Measurements from ENCODE around the gene ST7L.

Gene ST7L

GRCh38 chr1:112527266-112528010 is 91.5 kb downstream of the ST7L start:
- TF ChIP-seq NFIC (IDR thresholded peaks at IDR 0.05) (no peak), TEAD4 (IDR thresholded peaks at IDR 0.05) (peak; percentile 38; the same call in 1 of the 2 replicates)

- TF ChIP-seq CEBPB (IDR thresholded peaks at IDR 0.05), result no peak
- TF ChIP-seq YY1 (IDR thresholded peaks at IDR 0.05; ENCODE audit: low read depth), result no peak
- TF ChIP-seq USF1 (IDR thresholded peaks at IDR 0.05), result no peak
- TF ChIP-seq RAD21 (IDR thresholded peaks at IDR 0.05; ENCODE audit: low read depth), result no peak
- TF ChIP-seq TEAD4 (IDR thresholded peaks at IDR 0.05), result no peak
Measured at GRCh38 chr1:112524986-112525385, 94.0 kb downstream of the ST7L start.

- TF ChIP-seq TCF12 (IDR thresholded peaks at IDR 0.05; ENCODE audit: low read depth) (peak; percentile 75), TAF1 (IDR thresholded peaks at IDR 0.05; ENCODE audit: low read depth) (no peak), EGR1 (IDR thresholded peaks at IDR 0.05) (no peak), MAX (IDR thresholded peaks at IDR 0.05) (no peak; the same call in 1 of the 2 replicates), CEBPB (IDR thresholded peaks at IDR 0.05) (no peak), CREB1 (IDR thresholded peaks at IDR 0.05; ENCODE audit: low read depth) (no peak), REST (IDR thresholded peaks at IDR 0.05; ENCODE audit: low read depth) (no peak), USF1 (IDR thresholded peaks at IDR 0.05) (no peak), ZBTB7A (IDR thresholded peaks at IDR 0.05; ENCODE audit: low read depth) (0 out of 2 replicates have a peak, but pooled peaks have one; percentile 44), TEAD4 (IDR thresholded peaks at IDR 0.05) (peak; percentile 88), YY1 (IDR thresholded peaks at IDR 0.05; ENCODE audit: low read depth) (no peak), NFIC (IDR thresholded peaks at IDR 0.05) (peak; percentile 54; the same call in 1 of the 2 replicates), RAD21 (IDR thresholded peaks at IDR 0.05; ENCODE audit: low read depth) (peak; percentile 48), EP300 (IDR thresholded peaks at IDR 0.05; ENCODE audit: borderline replicate concordance) (peak; percentile 65; the same call in 1 of the 2 replicates), FOXM1 (IDR thresholded peaks at IDR 0.05; ENCODE audit: borderline replicate concordance, low read depth) (peak; percentile 24; the same call in 1 of the 2 replicates)
Measured at GRCh38 chr1:112524251-112524650, 94.7 kb downstream of the ST7L start.

GRCh38 chr1:112522621-112523020 is 96.3 kb downstream of the ST7L start:
- TF ChIP-seq NFIC (IDR thresholded peaks at IDR 0.05) (no peak), RAD21 (IDR thresholded peaks at IDR 0.05; ENCODE audit: low read depth) (no peak), TAF1 (IDR thresholded peaks at IDR 0.05; ENCODE audit: low read depth) (no peak), TCF12 (IDR thresholded peaks at IDR 0.05; ENCODE audit: low read depth) (no peak), FOXM1 (IDR thresholded peaks at IDR 0.05; ENCODE audit: borderline replicate concordance, low read depth) (no peak), CEBPB (IDR thresholded peaks at IDR 0.05) (no peak), CREB1 (IDR thresholded peaks at IDR 0.05; ENCODE audit: low read depth) (no peak), YY1 (IDR thresholded peaks at IDR 0.05; ENCODE audit: low read depth) (no peak), EP300 (IDR thresholded peaks at IDR 0.05; ENCODE audit: borderline replicate concordance) (no peak)

GRCh38 chr1:112520166-112520565 is 98.8 kb downstream of the ST7L start:
- TF ChIP-seq CREB1 (IDR thresholded peaks at IDR 0.05; ENCODE audit: low read depth), result no peak
- no peak for TF ChIP-seq YY1 (IDR thresholded peaks at IDR 0.05; ENCODE audit: low read depth)
- no peak for TF ChIP-seq EGR1 (IDR thresholded peaks at IDR 0.05)
- TF ChIP-seq TEAD4 (IDR thresholded peaks at IDR 0.05), result no peak
- TF ChIP-seq ZBTB7A (IDR thresholded peaks at IDR 0.05; ENCODE audit: low read depth), result no peak
- no peak for TF ChIP-seq MAX (IDR thresholded peaks at IDR 0.05)
- no peak for TF ChIP-seq RAD21 (IDR thresholded peaks at IDR 0.05; ENCODE audit: low read depth)
- TF ChIP-seq NFIC (IDR thresholded peaks at IDR 0.05), result no peak
- TF ChIP-seq FOXM1 (IDR thresholded peaks at IDR 0.05; ENCODE audit: borderline replicate concordance, low read depth), result no peak
- no peak for TF ChIP-seq CEBPB (IDR thresholded peaks at IDR 0.05)

GRCh38 chr1:112518186-112518585 is 100.8 kb downstream of the ST7L start:
- no peak for TF ChIP-seq NFIC (IDR thresholded peaks at IDR 0.05)
- TF ChIP-seq CEBPB (IDR thresholded peaks at IDR 0.05), result no peak
- no peak for TF ChIP-seq REST (IDR thresholded peaks at IDR 0.05; ENCODE audit: low read depth)
- no peak for TF ChIP-seq CREB1 (IDR thresholded peaks at IDR 0.05; ENCODE audit: low read depth)
- no peak for TF ChIP-seq USF1 (IDR thresholded peaks at IDR 0.05)
- no peak for TF ChIP-seq MAX (IDR thresholded peaks at IDR 0.05)
- no peak for TF ChIP-seq YY1 (IDR thresholded peaks at IDR 0.05; ENCODE audit: low read depth)
- no peak for TF ChIP-seq RAD21 (IDR thresholded peaks at IDR 0.05; ENCODE audit: low read depth)
- TF ChIP-seq EP300 (IDR thresholded peaks at IDR 0.05; ENCODE audit: borderline replicate concordance), result no peak
- TF ChIP-seq EGR1 (IDR thresholded peaks at IDR 0.05), result no peak
- no peak for TF ChIP-seq TEAD4 (IDR thresholded peaks at IDR 0.05)
- no peak for TF ChIP-seq TAF1 (IDR thresholded peaks at IDR 0.05; ENCODE audit: low read depth)
- TF ChIP-seq FOXM1 (IDR thresholded peaks at IDR 0.05; ENCODE audit: borderline replicate concordance, low read depth), result no peak
- no peak for TF ChIP-seq TCF12 (IDR thresholded peaks at IDR 0.05; ENCODE audit: low read depth)
- TF ChIP-seq ZBTB7A (IDR thresholded peaks at IDR 0.05; ENCODE audit: low read depth), result no peak
